B cell (primary cell): ENCODE data around the gene ARID1A.

ENCODE experiments used
- EZH2 ChIP-seq: IDR thresholded peaks from 2 replicates; pipeline ENCODE4 v1.6.1; 2012; ENCODE audit warnings: borderline replicate concordance, low read depth, mild to moderate bottlenecking, moderate library complexity, low read length; ENCODE audit not compliant: insufficient read depth, poor library complexity, severe bottlenecking
- TF ChIP-seq, protein P1 (sequence below): fragments of 200-600 bp; IDR thresholded peaks from one replicate; pipeline ENCODE4 v1.8.0; 2022; ENCODE audit warnings: antibody characterized with exemption, mild to moderate bottlenecking

- TF ChIP-seq, protein P1, sequence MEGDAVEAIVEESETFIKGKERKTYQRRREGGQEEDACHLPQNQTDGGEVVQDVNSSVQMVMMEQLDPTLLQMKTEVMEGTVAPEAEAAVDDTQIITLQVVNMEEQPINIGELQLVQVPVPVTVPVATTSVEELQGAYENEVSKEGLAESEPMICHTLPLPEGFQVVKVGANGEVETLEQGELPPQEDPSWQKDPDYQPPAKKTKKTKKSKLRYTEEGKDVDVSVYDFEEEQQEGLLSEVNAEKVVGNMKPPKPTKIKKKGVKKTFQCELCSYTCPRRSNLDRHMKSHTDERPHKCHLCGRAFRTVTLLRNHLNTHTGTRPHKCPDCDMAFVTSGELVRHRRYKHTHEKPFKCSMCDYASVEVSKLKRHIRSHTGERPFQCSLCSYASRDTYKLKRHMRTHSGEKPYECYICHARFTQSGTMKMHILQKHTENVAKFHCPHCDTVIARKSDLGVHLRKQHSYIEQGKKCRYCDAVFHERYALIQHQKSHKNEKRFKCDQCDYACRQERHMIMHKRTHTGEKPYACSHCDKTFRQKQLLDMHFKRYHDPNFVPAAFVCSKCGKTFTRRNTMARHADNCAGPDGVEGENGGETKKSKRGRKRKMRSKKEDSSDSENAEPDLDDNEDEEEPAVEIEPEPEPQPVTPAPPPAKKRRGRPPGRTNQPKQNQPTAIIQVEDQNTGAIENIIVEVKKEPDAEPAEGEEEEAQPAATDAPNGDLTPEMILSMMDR = no peak
- no peak for TF ChIP-seq EZH2
These were observed 48.5 kb downstream of the ARID1A start for GRCh38 chr1:26744075-26744959.
